ENCODE results near the gene ELMO3. TPM values are rescaled to one million over a fixed set of nuclear protein-coding genes. Genes with fewer than 3 reads are reported as not detected.

ELMO3 gene
- polyA plus RNA-seq, 10 donors, result 0.48 to 2.2 (median 1.2) TPM

Other genes with a start within 250 kb of the ELMO3 start
- gene CES3, start 237.9 kb upstream of the ELMO3 start, polyA plus RNA-seq (ENCODE audit: insufficient read length in 10 of 10), result under 1 TPM; 0.13 to 0.42 (median 0.30) TPM
- 1 to 10 TPM; 1.5 to 7.0 (median 2.9) TPM for gene CES4A, start 210.5 kb upstream of the ELMO3 start, polyA plus RNA-seq (ENCODE audit: insufficient read length in 10 of 10)
- 10 to 100 TPM; 36.8 to 59.8 (median 40.7) TPM for gene CBFB, start 170.0 kb upstream of the ELMO3 start, polyA plus RNA-seq (ENCODE audit: insufficient read length in 10 of 10)
- gene PHAF1, start 89.2 kb upstream of the ELMO3 start, polyA plus RNA-seq (ENCODE audit: insufficient read length in 10 of 10), result 10 to 100 TPM; 15.6 to 20.5 (median 18.9) TPM
- gene B3GNT9, start 48.1 kb upstream of the ELMO3 start, polyA plus RNA-seq (ENCODE audit: insufficient read length in 10 of 10), result 10 to 100 TPM in 8 of 10 donors, 1 to 10 TPM in 2; 8.1 to 16.6 (median 11.5) TPM
- 1 to 10 TPM; 2.4 to 8.4 (median 3.6) TPM for gene TRADD, start 39.2 kb upstream of the ELMO3 start, polyA plus RNA-seq (ENCODE audit: insufficient read length in 10 of 10)
- 1 to 10 TPM in 9 of 10 donors, under 1 TPM in 1; 0.96 to 3.4 (median 2.3) TPM for gene FBXL8, start 39.2 kb upstream of the ELMO3 start, polyA plus RNA-seq (ENCODE audit: insufficient read length in 10 of 10)
- gene HSF4, start 34.4 kb upstream of the ELMO3 start, polyA plus RNA-seq (ENCODE audit: insufficient read length in 10 of 10), result 1 to 10 TPM; 1.5 to 8.6 (median 3.7) TPM
- gene NOL3, start 28.6 kb upstream of the ELMO3 start, polyA plus RNA-seq (ENCODE audit: insufficient read length in 10 of 10), result 10 to 100 TPM; 14.6 to 36.6 (median 26.6) TPM
- 10 to 100 TPM; 12.5 to 26.5 (median 18.1) TPM for gene MATCAP1, start 15.2 kb upstream of the ELMO3 start, polyA plus RNA-seq (ENCODE audit: insufficient read length in 10 of 10)
- 10 to 100 TPM in 5 of 10 donors, 1 to 10 TPM in 5; 7.6 to 13.9 (median 9.9) TPM for gene EXOC3L1, start 9.0 kb upstream of the ELMO3 start, polyA plus RNA-seq (ENCODE audit: insufficient read length in 10 of 10)
- 10 to 100 TPM; 31.7 to 48.1 (median 41.0) TPM for gene E2F4, start 7.0 kb upstream of the ELMO3 start, polyA plus RNA-seq (ENCODE audit: insufficient read length in 10 of 10)
- 10 to 100 TPM; 15.0 to 28.3 (median 19.5) TPM for gene TMEM208, start 28.0 kb downstream of the ELMO3 start, polyA plus RNA-seq (ENCODE audit: insufficient read length in 10 of 10)
- 10 to 100 TPM; 15.8 to 28.2 (median 18.6) TPM for gene FHOD1, start 48.4 kb downstream of the ELMO3 start, polyA plus RNA-seq (ENCODE audit: insufficient read length in 10 of 10)
- gene SLC9A5, start 49.8 kb downstream of the ELMO3 start, polyA plus RNA-seq (ENCODE audit: insufficient read length in 10 of 10), result 1 to 10 TPM in 7 of 10 donors, under 1 TPM in 3; 0.72 to 1.6 (median 1.3) TPM
- 10 to 100 TPM in 3 of 10 donors, 1 to 10 TPM in 7; 4.3 to 13.5 (median 7.5) TPM for gene PLEKHG4, start 80.4 kb downstream of the ELMO3 start, polyA plus RNA-seq (ENCODE audit: insufficient read length in 10 of 10)
- gene KCTD19, start 127.6 kb downstream of the ELMO3 start, polyA plus RNA-seq (ENCODE audit: insufficient read length in 10 of 10), result under 1 TPM; 0.05 to 0.36 (median 0.28) TPM
- gene LRRC36, start 127.7 kb downstream of the ELMO3 start, polyA plus RNA-seq (ENCODE audit: insufficient read length in 10 of 10), result 1 to 10 TPM in 1 of 10 donors, under 1 TPM in 9; 0.15 to 1.7 (median 0.30) TPM
- gene TPPP3, start 194.4 kb downstream of the ELMO3 start, polyA plus RNA-seq (ENCODE audit: insufficient read length in 10 of 10), result 100 to 1,000 TPM; 305 to 544 (median 455) TPM
- 10 to 100 TPM; 15.6 to 24.9 (median 18.8) TPM for gene ZDHHC1, start 217.3 kb downstream of the ELMO3 start, polyA plus RNA-seq (ENCODE audit: insufficient read length in 10 of 10)
- gene HSD11B2, start 232.0 kb downstream of the ELMO3 start, polyA plus RNA-seq (ENCODE audit: insufficient read length in 10 of 10), result 10 to 100 TPM in 4 of 10 donors, 1 to 10 TPM in 6; 3.8 to 13.3 (median 8.1) TPM